ENCODE measurements around the gene COL17A1.

DNA sequence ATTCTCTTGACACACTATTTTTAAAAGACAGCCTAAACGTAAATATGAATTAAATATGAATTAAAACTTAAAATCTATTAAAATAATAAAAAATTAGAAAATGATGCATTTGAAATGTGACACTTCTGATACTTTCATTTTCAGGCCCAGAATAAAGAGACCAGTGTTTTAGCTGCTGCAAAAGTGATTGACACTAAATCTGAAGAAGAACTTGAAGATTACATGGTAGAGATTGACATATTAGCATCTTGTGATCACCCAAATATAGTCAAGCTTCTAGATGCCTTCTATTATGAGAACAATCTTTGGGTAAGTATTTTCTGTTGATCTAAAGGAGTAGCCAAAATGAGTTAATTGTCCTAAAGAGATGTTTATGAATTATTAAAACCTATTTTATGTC is 95.1 kb downstream of the COL17A1 start:
- TF ChIP-seq, protein P1, sequence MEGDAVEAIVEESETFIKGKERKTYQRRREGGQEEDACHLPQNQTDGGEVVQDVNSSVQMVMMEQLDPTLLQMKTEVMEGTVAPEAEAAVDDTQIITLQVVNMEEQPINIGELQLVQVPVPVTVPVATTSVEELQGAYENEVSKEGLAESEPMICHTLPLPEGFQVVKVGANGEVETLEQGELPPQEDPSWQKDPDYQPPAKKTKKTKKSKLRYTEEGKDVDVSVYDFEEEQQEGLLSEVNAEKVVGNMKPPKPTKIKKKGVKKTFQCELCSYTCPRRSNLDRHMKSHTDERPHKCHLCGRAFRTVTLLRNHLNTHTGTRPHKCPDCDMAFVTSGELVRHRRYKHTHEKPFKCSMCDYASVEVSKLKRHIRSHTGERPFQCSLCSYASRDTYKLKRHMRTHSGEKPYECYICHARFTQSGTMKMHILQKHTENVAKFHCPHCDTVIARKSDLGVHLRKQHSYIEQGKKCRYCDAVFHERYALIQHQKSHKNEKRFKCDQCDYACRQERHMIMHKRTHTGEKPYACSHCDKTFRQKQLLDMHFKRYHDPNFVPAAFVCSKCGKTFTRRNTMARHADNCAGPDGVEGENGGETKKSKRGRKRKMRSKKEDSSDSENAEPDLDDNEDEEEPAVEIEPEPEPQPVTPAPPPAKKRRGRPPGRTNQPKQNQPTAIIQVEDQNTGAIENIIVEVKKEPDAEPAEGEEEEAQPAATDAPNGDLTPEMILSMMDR (IDR thresholded peaks at IDR 0.05; ENCODE audit: low read depth, low read length), result no peak
- no peak for TF ChIP-seq EZH2phosphoT487 (IDR thresholded peaks at IDR 0.05; ENCODE audit: low read depth)

Measured in OCI-LY3 (cell line).